Mucosa of gallbladder (tissue), 1 donor: ENCODE results near the gene TESK1. TPM values are rescaled to one million over a fixed set of nuclear protein-coding genes. Genes with fewer than 3 reads are reported as not detected.

Experiments
- DNase-seq: peaks from one replicate; pipeline ENCODE4 v3.0.0-alpha.2; 2020; ENCODE audit warnings: low spot score
- total RNA-seq: library from RNA; stranded (reverse); gene quantifications from one replicate; pipeline ENCODE4 v1.2.1, GENCODE V29; 2021
- donor health status: DM: no; HTN: no; CAD: no.

TESK1 gene
- total RNA-seq, 1 donor from 2014 or later: 56.9 TPM

- peak; percentile 94 for DNase-seq
Measured at GRCh38 chr9:35646533-35647265, 41.6 kb downstream of the TESK1 start.

GRCh38 chr9:35649431-35650340 lies 44.6 kb downstream of the TESK1 start:
- no peak for DNase-seq

- DNase-seq: no peak
Measured at GRCh38 chr9:35650341-35651158, 45.5 kb downstream of the TESK1 start, which contains the start of gene SIT1. TSS of gene SIT1 (minus strand) at chr9:35650931. CDS start at chr9:35650853, 78 bp downstream.

GRCh38 chr9:35651956-35652828 lies 47.1 kb downstream of the TESK1 start:
- no peak for DNase-seq

GRCh38 chr9:35652829-35653209 lies 47.8 kb downstream of the TESK1 start:
- no peak for DNase-seq

- DNase-seq: no peak
Measured at GRCh38 chr9:35653611-35654010, 48.5 kb downstream of the TESK1 start.

- DNase-seq: no peak
Measured at GRCh38 chr9:35656348-35656747, 51.3 kb downstream of the TESK1 start.

- DNase-seq: no peak
Measured at GRCh38 chr9:35656831-35657545, 51.9 kb downstream of the TESK1 start.

- peak; percentile 97 for DNase-seq
Measured at GRCh38 chr9:35657546-35658136, 52.6 kb downstream of the TESK1 start, which contains the start of gene RMRP. TSS of gene RMRP (minus strand) at chr9:35658019.

GRCh38 chr9:35658137-35658967 lies 53.3 kb downstream of the TESK1 start, which contains the start of gene CCDC107:
TSS of gene CCDC107 (plus strand) at chr9:35658292. CDS start at chr9:35658380, 88 bp downstream.
- DNase-seq: peak; percentile 84

GRCh38 chr9:35658968-35659220 lies 53.8 kb downstream of the TESK1 start:
- no peak for DNase-seq

- DNase-seq: no peak
Measured at GRCh38 chr9:35659340-35659739, 54.3 kb downstream of the TESK1 start.

Other genes with a start within 250 kb of the TESK1 start
- gene RUSC2, start 115.2 kb upstream of the TESK1 start, total RNA-seq: 35.2 TPM
- gene CD72, start 13.2 kb downstream of the TESK1 start, total RNA-seq: 2.4 TPM
- 2.7 TPM for gene SIT1, start 45.7 kb downstream of the TESK1 start, total RNA-seq
- gene RMRP, start 52.8 kb downstream of the TESK1 start, total RNA-seq: 17,824 TPM
- 59.2 TPM for gene CCDC107, start 53.0 kb downstream of the TESK1 start, total RNA-seq
- gene ARHGEF39, start 59.9 kb downstream of the TESK1 start, total RNA-seq: 6.4 TPM
- gene CA9, start 68.7 kb downstream of the TESK1 start, total RNA-seq: 777 TPM
- gene TPM2, start 84.7 kb downstream of the TESK1 start, total RNA-seq: 1,716 TPM
- gene TLN1, start 126.9 kb downstream of the TESK1 start, total RNA-seq: 482 TPM
- 48.1 TPM for gene CREB3, start 127.4 kb downstream of the TESK1 start, total RNA-seq
- gene GBA2, start 144.0 kb downstream of the TESK1 start, total RNA-seq: 161 TPM
- gene RGP1, start 144.0 kb downstream of the TESK1 start, total RNA-seq: 36.6 TPM
- gene MSMP, start 149.0 kb downstream of the TESK1 start, total RNA-seq: 1.1 TPM
- gene NPR2, start 186.3 kb downstream of the TESK1 start, total RNA-seq: 22.0 TPM
- gene SPAG8, start 207.0 kb downstream of the TESK1 start, total RNA-seq: 4.6 TPM
- gene HINT2, start 209.8 kb downstream of the TESK1 start, total RNA-seq: 30.7 TPM
- gene FAM221B, start 223.5 kb downstream of the TESK1 start, total RNA-seq: not detected
- gene TMEM8B, start 224.0 kb downstream of the TESK1 start, total RNA-seq: 36.2 TPM